ENCODE measurements around the gene XRCC3. TPM values are rescaled to one million over a fixed set of nuclear protein-coding genes. Genes with fewer than 3 reads are reported as not detected.

Gene XRCC3
- total and polyA plus RNA-seq, 4 experiments from 2014 or later, result 2.2 to 12.6 (median 6.7) TPM

GRCh38 chr14:103738701-103739451, 23.6 kb upstream of the XRCC3 start:
- H3K27ac Mint-ChIP-seq, result no peak overlapping the region
- Histone ChIP-seq H3K9me3 (ENCODE audit: control insufficient read depth in 1 of 2, low read length in 2 of 2) (no peaks in the 10 kb centered on the region), H3K36me3 (ENCODE audit: insufficient read depth, low read length) (peaks cover 6% of the 10 kb centered on the region), H3K4me3 (ENCODE audit: low read length in 2 of 2) (no peak overlapping the region), H3K27me3 (ENCODE audit: insufficient read depth, low read length) (no peaks in the 10 kb centered on the region), H3K4me1 (ENCODE audit: insufficient read depth, low read length) (no peaks in the 10 kb centered on the region), H3K27ac (ENCODE audit: low read depth, low read length) (no peak overlapping the region)
- intact Hi-C loops (cut with micrococcal nuclease), result no loop called here
- peaks cover 16 to 60% of the 10 kb centered on the region in 2 donors for H3K36me3 Mint-ChIP-seq
- no peaks in the 10 kb centered on the region for H3K4me1 Mint-ChIP-seq
- ChIA-PET CTCF (ENCODE audit: partially characterized antibody) (no interaction called here), POLR2A (ENCODE audit: partially characterized antibody) (interaction anchor here (1.1 kb wide), 1 partner anchor 23 kb away, joined by 3 read pairs; the partner anchor contains the start of genes XRCC3 and ZFYVE21)
- H3K4me3 Mint-ChIP-seq, result no peak overlapping the region
- H3K27me3 Mint-ChIP-seq, result no peaks in the 10 kb centered on the region
- H3K9me3 Mint-ChIP-seq, result no peaks in the 10 kb centered on the region
- no peak for DNase-seq

DNA sequence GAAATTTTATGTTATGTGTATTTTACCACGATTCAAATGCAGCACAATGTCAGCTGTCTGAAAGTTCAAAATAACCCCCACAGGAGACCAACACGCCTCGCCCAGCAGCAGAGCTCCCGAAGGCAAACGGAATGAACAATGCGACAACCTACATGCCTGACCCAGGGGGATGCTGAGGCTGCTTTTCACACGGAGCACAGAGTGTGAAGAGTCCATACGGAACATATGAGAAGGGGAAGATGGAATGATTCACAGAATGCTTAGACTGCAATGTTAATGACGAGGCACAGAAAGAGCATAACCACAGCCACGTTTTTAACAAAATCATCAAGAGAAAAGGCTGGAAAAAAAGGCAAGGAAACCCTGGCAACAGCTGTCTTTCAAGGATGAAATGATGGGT, 22.9 kb upstream of the XRCC3 start:
- Mint-ChIP-seq H3K4me1 (no peaks in the 10 kb centered on the region), H3K27ac (peak overlapping the region in 1 of 7 donors; percentile 25), H3K4me3 (no peak overlapping the region), H3K36me3 (peaks cover 16 to 67% of the 10 kb centered on the region in 2 donors), H3K9me3 (no peaks in the 10 kb centered on the region), H3K27me3 (no peaks in the 10 kb centered on the region)
- H3K27ac ChIP-seq (ENCODE audit: low read depth, low read length), result no peak overlapping the region
- DNase-seq, result no peak
- intact Hi-C loops (cut with micrococcal nuclease), result no loop called here
- POLR2A ChIA-PET (ENCODE audit: partially characterized antibody), result interaction anchor here (1.1 kb wide), 1 partner anchor 23 kb away, joined by 3 read pairs; the partner anchor contains the start of genes XRCC3 and ZFYVE21
- no peaks in the 10 kb centered on the region for H3K27me3 ChIP-seq (ENCODE audit: insufficient read depth, low read length)
- CTCF ChIA-PET (ENCODE audit: partially characterized antibody), result no interaction called here
- peaks cover 9% of the 10 kb centered on the region for H3K36me3 ChIP-seq (ENCODE audit: insufficient read depth, low read length)
- no peaks in the 10 kb centered on the region for H3K9me3 ChIP-seq (ENCODE audit: control insufficient read depth in 1 of 2, low read length in 2 of 2)
- no peak overlapping the region for H3K4me3 ChIP-seq (ENCODE audit: low read length in 2 of 2)
- no peaks in the 10 kb centered on the region for H3K4me1 ChIP-seq (ENCODE audit: insufficient read depth, low read length)

GRCh38 chr14:103737432-103738045, 22.3 kb upstream of the XRCC3 start:
- H3K27ac Mint-ChIP-seq, result no peak overlapping the region
- POLR2A ChIA-PET (ENCODE audit: partially characterized antibody), result no interaction called here
- H3K27me3 ChIP-seq (ENCODE audit: insufficient read depth, low read length), result no peaks in the 10 kb centered on the region

DNA sequence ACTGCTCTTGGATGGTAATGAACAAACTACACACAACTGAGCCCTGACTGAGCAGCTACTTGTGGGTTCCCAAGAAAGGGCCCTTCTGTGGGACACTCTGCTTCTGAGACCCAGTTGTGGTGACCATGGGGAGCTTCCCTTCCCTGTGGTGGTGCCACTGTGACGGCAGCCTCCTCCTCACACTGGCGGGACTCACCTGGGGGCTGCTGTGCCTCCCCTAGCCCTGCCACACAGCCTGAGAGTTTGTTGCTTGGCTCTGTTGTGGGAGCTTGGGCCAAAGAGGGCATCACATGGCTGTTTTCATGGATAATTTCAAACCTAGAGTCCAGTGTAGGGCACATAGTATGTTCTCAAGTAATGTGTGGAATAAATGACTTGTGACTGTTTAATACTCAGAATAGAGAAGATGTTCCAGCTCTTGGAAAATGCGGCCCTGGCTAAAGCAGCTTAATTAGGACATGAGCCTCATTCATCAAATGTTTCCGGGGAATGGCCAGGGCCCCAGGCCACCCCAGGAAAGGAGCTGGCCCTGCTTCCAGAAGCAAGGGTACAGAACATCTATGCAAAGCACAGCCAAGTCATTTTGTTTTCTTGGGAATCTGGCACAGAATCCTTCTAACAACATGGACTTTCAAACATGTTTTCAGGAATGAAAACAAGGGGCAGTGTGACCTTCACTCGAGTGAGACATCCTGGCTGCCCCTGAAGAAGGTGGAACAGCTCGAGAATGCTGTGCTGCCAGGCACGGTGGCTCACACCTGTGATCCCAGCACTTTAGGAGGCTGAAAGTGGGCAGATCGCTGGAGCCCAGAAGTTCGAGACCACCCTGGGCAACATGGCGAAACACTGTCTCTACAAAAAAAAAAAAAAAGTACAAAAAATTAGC, 21.5 kb upstream of the XRCC3 start:
- Histone ChIP-seq H3K4me1 (ENCODE audit: insufficient read depth, low read length) (no peaks in the 10 kb centered on the region), H3K27ac (ENCODE audit: low read depth, low read length) (no peak overlapping the region), H3K36me3 (ENCODE audit: insufficient read depth, low read length) (peaks cover 14% of the 10 kb centered on the region), H3K9me3 (ENCODE audit: control insufficient read depth in 1 of 2, low read length in 2 of 2) (no peaks in the 10 kb centered on the region), H3K4me3 (ENCODE audit: low read length in 2 of 2) (no peak overlapping the region), H3K27me3 (ENCODE audit: insufficient read depth, low read length) (no peaks in the 10 kb centered on the region)
- ChIA-PET CTCF (ENCODE audit: partially characterized antibody) (interaction anchor here (0.9 kb wide), 1 partner anchor 173 kb away, joined by 3 read pairs; no protein-coding TSS in a partner anchor), POLR2A (ENCODE audit: partially characterized antibody) (interaction anchor here (2.0 kb wide), 1 partner anchor 21 kb away, joined by 5 read pairs; the partner anchor contains the start of genes XRCC3 and ZFYVE21)
- Mint-ChIP-seq H3K27ac (no peak overlapping the region), H3K4me3 (no peak overlapping the region), H3K4me1 (no peaks in the 10 kb centered on the region), H3K27me3 (no peaks in the 10 kb centered on the region), H3K9me3 (no peaks in the 10 kb centered on the region), H3K36me3 (peaks cover 19 to 64% of the 10 kb centered on the region in 2 donors)
- intact Hi-C loops (cut with micrococcal nuclease), result no loop called here
- no peak for DNase-seq

More at GRCh38 chr14:103737432-103738045, 22.3 kb upstream of the XRCC3 start:
- intact Hi-C loops (cut with micrococcal nuclease), result no loop called here
- no peak overlapping the region for H3K27ac ChIP-seq (ENCODE audit: low read depth, low read length)
- DNase-seq, result no peak
- H3K36me3 ChIP-seq (ENCODE audit: insufficient read depth, low read length), result peaks cover 14% of the 10 kb centered on the region
- H3K4me3 Mint-ChIP-seq, result no peak overlapping the region
- peaks cover 19 to 70% of the 10 kb centered on the region in 2 donors for H3K36me3 Mint-ChIP-seq
- no peaks in the 10 kb centered on the region for H3K9me3 ChIP-seq (ENCODE audit: control insufficient read depth in 1 of 2, low read length in 2 of 2)
- no peaks in the 10 kb centered on the region for H3K9me3 Mint-ChIP-seq
- CTCF ChIA-PET (ENCODE audit: partially characterized antibody), result no interaction called here
- no peaks in the 10 kb centered on the region for H3K4me1 Mint-ChIP-seq
- no peaks in the 10 kb centered on the region for H3K4me1 ChIP-seq (ENCODE audit: insufficient read depth, low read length)
- H3K27me3 Mint-ChIP-seq, result no peaks in the 10 kb centered on the region
- no peak overlapping the region for H3K4me3 ChIP-seq (ENCODE audit: low read length in 2 of 2)

DNA sequence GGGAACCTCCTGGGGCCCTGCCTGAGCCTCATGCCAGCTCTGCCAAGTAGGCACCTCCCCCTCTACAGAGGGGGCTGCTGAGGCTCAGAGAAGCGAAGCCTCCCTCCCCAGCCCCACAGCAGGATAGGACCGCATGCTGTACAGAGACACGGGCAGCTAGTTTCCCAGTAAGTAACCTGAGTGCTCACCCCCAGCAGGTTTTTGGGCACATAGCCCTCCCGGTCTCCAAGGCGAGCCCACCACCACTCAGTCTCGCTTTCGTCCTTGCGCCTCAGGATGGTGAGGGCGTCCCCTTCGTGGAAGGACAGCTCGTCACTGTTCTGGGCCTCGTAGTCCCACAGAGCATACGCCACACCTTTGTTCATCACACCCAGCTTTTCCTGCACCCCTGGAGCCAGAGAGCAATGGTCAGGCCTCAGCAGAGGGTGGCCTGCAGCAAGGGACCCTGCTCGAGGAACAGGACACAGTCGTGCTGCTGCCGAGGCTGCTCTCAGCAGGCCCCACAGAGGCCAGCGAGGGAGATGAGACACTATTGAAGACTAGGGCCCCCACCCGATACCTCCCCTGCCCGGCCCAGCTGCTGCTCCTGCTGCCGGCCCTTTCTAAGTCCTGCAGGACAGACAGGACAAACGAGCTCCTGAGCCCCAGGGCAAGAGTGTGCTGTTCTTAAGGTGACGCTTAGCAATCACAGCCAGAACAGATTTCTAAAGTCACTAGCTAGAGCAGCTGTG, 20.7 kb upstream of the XRCC3 start:
- no peak overlapping the region for H3K4me3 Mint-ChIP-seq
- no peaks in the 10 kb centered on the region for H3K4me1 Mint-ChIP-seq
- H3K27ac ChIP-seq (ENCODE audit: low read depth, low read length), result no peak overlapping the region
- DNase-seq, result no peak
- no peaks in the 10 kb centered on the region for H3K27me3 Mint-ChIP-seq
- no peaks in the 10 kb centered on the region for H3K27me3 ChIP-seq (ENCODE audit: insufficient read depth, low read length)
- H3K9me3 ChIP-seq (ENCODE audit: control insufficient read depth in 1 of 2, low read length in 2 of 2), result no peaks in the 10 kb centered on the region
- no peaks in the 10 kb centered on the region for H3K4me1 ChIP-seq (ENCODE audit: insufficient read depth, low read length)
- H3K27ac Mint-ChIP-seq, result no peak overlapping the region
- POLR2A ChIA-PET (ENCODE audit: partially characterized antibody), result interaction anchor here (2.0 kb wide), 1 partner anchor 21 kb away, joined by 5 read pairs; the partner anchor contains the start of genes XRCC3 and ZFYVE21
- peaks cover 19 to 58% of the 10 kb centered on the region in 2 donors for H3K36me3 Mint-ChIP-seq
- CTCF ChIA-PET (ENCODE audit: partially characterized antibody), result interaction anchor here (0.9 kb wide), 1 partner anchor 174 kb away, joined by 3 read pairs; no protein-coding TSS in a partner anchor
- H3K9me3 Mint-ChIP-seq, result no peaks in the 10 kb centered on the region
- H3K4me3 ChIP-seq (ENCODE audit: low read length in 2 of 2), result no peak overlapping the region
- intact Hi-C loops (cut with micrococcal nuclease), result no loop called here
- H3K36me3 ChIP-seq (ENCODE audit: insufficient read depth, low read length), result peaks cover 14% of the 10 kb centered on the region

DNA sequence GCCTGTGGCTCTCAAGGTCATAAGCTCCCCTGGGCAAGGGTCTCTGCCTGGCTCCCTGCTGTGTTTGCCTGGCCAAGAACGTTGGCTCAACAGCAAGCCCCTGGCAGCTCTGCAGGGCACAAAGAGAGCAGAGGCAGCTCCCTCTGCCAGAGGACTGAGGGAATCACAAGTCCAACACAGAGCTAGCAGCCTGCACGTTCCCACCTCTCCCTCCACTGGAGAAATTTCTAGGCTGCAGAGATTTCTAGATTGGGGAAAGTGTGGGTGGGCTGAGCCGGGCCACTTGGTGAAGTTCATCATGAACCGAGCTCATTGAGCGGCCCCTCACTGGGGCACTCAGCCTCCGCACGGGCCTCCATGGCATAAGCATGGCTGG, 20.2 kb upstream of the XRCC3 start:
- peak overlapping the region in 1 of 7 donors; percentile 10 for H3K27ac Mint-ChIP-seq
- no peaks in the 10 kb centered on the region for H3K9me3 ChIP-seq (ENCODE audit: control insufficient read depth in 1 of 2, low read length in 2 of 2)
- H3K4me1 Mint-ChIP-seq, result no peaks in the 10 kb centered on the region
- ChIA-PET CTCF (ENCODE audit: partially characterized antibody) (no interaction called here), POLR2A (ENCODE audit: partially characterized antibody) (interaction anchor here (2.0 kb wide), 1 partner anchor 20 kb away, joined by 5 read pairs; the partner anchor contains the start of genes XRCC3 and ZFYVE21)
- no peak overlapping the region for H3K4me3 ChIP-seq (ENCODE audit: low read length in 2 of 2)
- peaks cover 14% of the 10 kb centered on the region for H3K36me3 ChIP-seq (ENCODE audit: insufficient read depth, low read length)
- H3K27me3 Mint-ChIP-seq, result no peaks in the 10 kb centered on the region
- no peak for DNase-seq
- H3K27me3 ChIP-seq (ENCODE audit: insufficient read depth, low read length), result no peaks in the 10 kb centered on the region
- no peaks in the 10 kb centered on the region for H3K4me1 ChIP-seq (ENCODE audit: insufficient read depth, low read length)
- no peak overlapping the region for H3K4me3 Mint-ChIP-seq
- intact Hi-C loops (cut with micrococcal nuclease), result no loop called here
- no peak overlapping the region for H3K27ac ChIP-seq (ENCODE audit: low read depth, low read length)
- H3K36me3 Mint-ChIP-seq, result peaks cover 14 to 52% of the 10 kb centered on the region in 2 donors
- no peaks in the 10 kb centered on the region for H3K9me3 Mint-ChIP-seq
